GM12875 (cell line): ENCODE measurements around the gene SCAP.

Source experiments
- H3K4me3 ChIP-seq: one replicate; pipeline ENCODE4 v1.5.1; 2011; ENCODE audit warnings: low read depth, low read length, control low read depth
- TF ChIP-seq, protein P1 (sequence below): IDR thresholded peaks from 2 replicates; pipeline ENCODE4 v1.5.1; 2011; ENCODE audit warnings: low read depth, mild to moderate bottlenecking, control low read depth, inconsistent platforms, low read length, moderate library complexity, borderline replicate concordance; ENCODE audit not compliant: insufficient read depth

SCAP gene

GRCh38 chr3:47409284-47409683, 66.5 kb downstream of the SCAP start:
- no peak overlapping the region for H3K4me3 ChIP-seq
- TF ChIP-seq, protein P1, sequence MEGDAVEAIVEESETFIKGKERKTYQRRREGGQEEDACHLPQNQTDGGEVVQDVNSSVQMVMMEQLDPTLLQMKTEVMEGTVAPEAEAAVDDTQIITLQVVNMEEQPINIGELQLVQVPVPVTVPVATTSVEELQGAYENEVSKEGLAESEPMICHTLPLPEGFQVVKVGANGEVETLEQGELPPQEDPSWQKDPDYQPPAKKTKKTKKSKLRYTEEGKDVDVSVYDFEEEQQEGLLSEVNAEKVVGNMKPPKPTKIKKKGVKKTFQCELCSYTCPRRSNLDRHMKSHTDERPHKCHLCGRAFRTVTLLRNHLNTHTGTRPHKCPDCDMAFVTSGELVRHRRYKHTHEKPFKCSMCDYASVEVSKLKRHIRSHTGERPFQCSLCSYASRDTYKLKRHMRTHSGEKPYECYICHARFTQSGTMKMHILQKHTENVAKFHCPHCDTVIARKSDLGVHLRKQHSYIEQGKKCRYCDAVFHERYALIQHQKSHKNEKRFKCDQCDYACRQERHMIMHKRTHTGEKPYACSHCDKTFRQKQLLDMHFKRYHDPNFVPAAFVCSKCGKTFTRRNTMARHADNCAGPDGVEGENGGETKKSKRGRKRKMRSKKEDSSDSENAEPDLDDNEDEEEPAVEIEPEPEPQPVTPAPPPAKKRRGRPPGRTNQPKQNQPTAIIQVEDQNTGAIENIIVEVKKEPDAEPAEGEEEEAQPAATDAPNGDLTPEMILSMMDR, result no peak

- no peak overlapping the region for H3K4me3 ChIP-seq
- TF ChIP-seq, protein P1, result no peak
Observed at GRCh38 chr3:47408839-47409229, 66.9 kb downstream of the SCAP start.

DNA sequence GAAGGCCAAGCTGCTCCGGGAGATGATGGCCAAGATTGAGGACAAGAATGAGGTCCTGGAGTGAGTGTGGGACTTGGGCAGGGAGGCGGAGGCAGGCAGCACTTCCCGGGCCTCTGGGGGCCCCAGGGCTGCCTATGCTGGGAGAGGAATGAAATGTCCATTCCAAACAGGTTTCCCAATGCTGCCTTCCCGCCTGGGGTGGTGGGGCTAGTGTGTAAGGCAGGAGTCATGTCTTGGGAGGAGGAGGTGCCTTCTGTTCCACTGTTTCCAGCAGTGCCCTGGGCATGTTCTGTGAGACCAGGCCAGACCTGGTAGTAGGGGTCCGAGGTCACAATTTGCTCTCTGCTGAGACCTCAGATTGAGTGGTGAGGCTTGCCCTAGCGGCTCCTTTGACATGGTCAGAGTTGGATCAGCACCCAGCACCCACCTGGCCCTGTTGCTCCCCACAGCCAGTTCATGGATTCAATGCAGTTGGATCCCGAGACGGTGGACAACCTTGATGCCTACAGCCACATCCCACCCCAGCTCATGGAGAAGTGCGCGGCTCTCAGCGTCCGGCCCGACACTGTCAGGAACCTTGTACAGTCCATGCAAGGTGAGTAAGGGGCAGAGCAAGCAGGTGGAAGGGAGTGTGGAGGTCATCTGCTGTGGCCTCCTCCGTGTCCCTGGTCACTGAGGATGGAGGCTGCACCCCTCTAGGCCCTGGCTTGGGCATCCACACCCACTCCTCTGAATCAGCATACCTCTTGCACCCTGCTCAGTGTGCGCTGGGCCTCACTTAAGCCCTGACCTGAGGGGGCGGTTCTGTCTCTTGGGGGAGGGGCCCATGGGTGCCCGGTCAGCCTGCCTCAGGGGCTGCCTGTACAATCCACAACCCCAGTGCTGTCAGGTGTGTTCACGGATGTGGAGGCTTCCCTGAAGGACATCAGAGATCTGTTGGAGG, 67.6 kb downstream of the SCAP start:
- TF ChIP-seq, protein P1, result no peak
- H3K4me3 ChIP-seq, result no peak overlapping the region

DNA sequence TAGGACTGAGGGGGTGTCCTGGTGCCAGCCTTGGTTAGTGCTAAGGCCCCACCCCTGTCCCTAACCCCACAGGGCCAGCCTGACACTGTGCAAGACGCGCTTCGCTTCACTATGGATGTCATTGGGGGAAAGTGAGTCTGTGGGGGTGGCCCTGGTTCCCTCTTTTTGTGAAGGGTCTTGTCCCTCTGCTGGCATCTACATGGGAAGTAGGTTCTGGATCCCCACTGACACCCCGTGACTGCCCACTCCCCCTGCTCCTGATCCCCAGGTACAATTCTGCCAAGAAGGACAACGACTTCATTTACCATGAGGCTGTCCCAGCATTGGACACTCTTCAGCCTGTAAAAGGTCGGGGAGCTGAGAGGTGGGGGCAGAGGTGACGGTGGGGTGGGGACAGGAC, 68.5 kb downstream of the SCAP start:
- TF ChIP-seq, protein P1, result no peak
- no peak overlapping the region for H3K4me3 ChIP-seq

- TF ChIP-seq, protein P1, result 0 out of 2 replicates have a peak, but pooled peaks have one; percentile 8
- no peak overlapping the region for H3K4me3 ChIP-seq
Observed at GRCh38 chr3:47406762-47407149, 69.0 kb downstream of the SCAP start.

GRCh38 chr3:47405820-47406761, 69.7 kb downstream of the SCAP start:
- no peak overlapping the region for H3K4me3 ChIP-seq
- TF ChIP-seq, protein P1, result no peak
